KMS-11 (cell line): Measurements from ENCODE around the gene ST8SIA4.

Experiments
- H2AFZ ChIP-seq: fragments of 200-600 bp; sonication (generic); 2 replicates; pipeline ENCODE4 v1.6.1; 2016; ENCODE audit warnings: antibody characterized with exemption, mixed run types, low read depth
- H3K27ac ChIP-seq: fragments of 200-600 bp; sonication (generic); 2 replicates; pipeline ENCODE4 v1.6.1; 2016; ENCODE audit warnings: mild to moderate bottlenecking, mixed run types
- H3K27me3 ChIP-seq: fragments of 200-600 bp; sonication (generic); 2 replicates; pipeline ENCODE4 v1.6.1; 2017; ENCODE audit warnings: mild to moderate bottlenecking, low read depth, mixed run types, moderate library complexity; ENCODE audit not compliant: insufficient read depth
- H3K36me3 ChIP-seq: fragments of 200-600 bp; sonication (generic); 2 replicates; pipeline ENCODE4 v1.6.1; 2017; ENCODE audit warnings: mild to moderate bottlenecking, mixed run types; ENCODE audit not compliant: insufficient read depth
- H3K4me1 ChIP-seq: fragments of 200-600 bp; sonication (generic); 2 replicates; pipeline ENCODE4 v1.6.1; 2016; ENCODE audit warnings: mild to moderate bottlenecking, low read depth, mixed run types; ENCODE audit not compliant: poor library complexity, severe bottlenecking
- H3K4me2 ChIP-seq: fragments of 200-600 bp; sonication (generic); 2 replicates; pipeline ENCODE4 v1.7.0; 2016; ENCODE audit warnings: mild to moderate bottlenecking, mixed run types
- H3K4me3 ChIP-seq: fragments of 200-600 bp; sonication (generic); IDR thresholded peaks from 2 replicates; pipeline ENCODE4 v1.6.1; 2017; ENCODE audit warnings: low read depth, low read length, mixed read lengths; ENCODE audit not compliant: insufficient read depth
- H3K79me2 ChIP-seq: fragments of 200-600 bp; sonication (generic); 2 replicates; pipeline ENCODE4 v1.6.1; 2016; ENCODE audit warnings: low read depth, mixed run types; ENCODE audit not compliant: insufficient read depth
- H3K9ac ChIP-seq: fragments of 200-600 bp; sonication (generic); 2 replicates; pipeline ENCODE4 v1.6.1; 2016; ENCODE audit warnings: mild to moderate bottlenecking, mixed run types
- H4K20me1 ChIP-seq: fragments of 200-600 bp; sonication (generic); 2 replicates; pipeline ENCODE4 v1.6.1; 2016; ENCODE audit warnings: mild to moderate bottlenecking, mixed run types; ENCODE audit not compliant: insufficient read depth
- CTCF ChIP-seq: fragments of 200-600 bp; sonication (generic); conservative IDR thresholded peaks from 2 replicates; pipeline ENCODE4 v1.6.1; 2017; ENCODE audit warnings: low read depth, mild to moderate bottlenecking, antibody characterized with exemption, low read length, moderate library complexity, mixed read lengths

The ST8SIA4 gene

GRCh38 chr5:100800562-100800961 is 102.5 kb downstream of the ST8SIA4 start:
- no peaks in the 10 kb centered on the region for H3K27me3 ChIP-seq
- TF ChIP-seq CTCF: no peak
- no peaks in the 10 kb centered on the region for H4K20me1 ChIP-seq
- H3K4me3 ChIP-seq: no peak overlapping the region
- H3K4me1 ChIP-seq: no peaks in the 10 kb centered on the region
- no peak overlapping the region for H2AFZ ChIP-seq
- no peak overlapping the region for H3K9ac ChIP-seq
- no peaks in the 10 kb centered on the region for H3K79me2 ChIP-seq
- no peak overlapping the region for H3K27ac ChIP-seq
- no peaks in the 10 kb centered on the region for H3K36me3 ChIP-seq
- H3K4me2 ChIP-seq: no peak overlapping the region

GRCh38 chr5:100799166-100799565 is 103.9 kb downstream of the ST8SIA4 start:
- H3K4me1 ChIP-seq: peaks cover 5% of the 10 kb centered on the region
- no peak overlapping the region for H3K9ac ChIP-seq
- H3K4me3 ChIP-seq: no peak overlapping the region
- H4K20me1 ChIP-seq: no peaks in the 10 kb centered on the region
- no peak overlapping the region for H3K27ac ChIP-seq
- H3K4me2 ChIP-seq: no peak overlapping the region
- H3K27me3 ChIP-seq: no peaks in the 10 kb centered on the region
- H3K79me2 ChIP-seq: no peaks in the 10 kb centered on the region
- no peak for TF ChIP-seq CTCF
- no peaks in the 10 kb centered on the region for H3K36me3 ChIP-seq
- no peak overlapping the region for H2AFZ ChIP-seq

GRCh38 chr5:100797861-100798260 is 105.2 kb downstream of the ST8SIA4 start:
- no peak overlapping the region for H3K4me3 ChIP-seq
- no peak overlapping the region for H2AFZ ChIP-seq
- H3K27me3 ChIP-seq: no peaks in the 10 kb centered on the region
- no peak overlapping the region for H3K27ac ChIP-seq
- no peaks in the 10 kb centered on the region for H3K79me2 ChIP-seq
- no peak for TF ChIP-seq CTCF
- H4K20me1 ChIP-seq: no peaks in the 10 kb centered on the region
- H3K36me3 ChIP-seq: no peaks in the 10 kb centered on the region
- H3K9ac ChIP-seq: no peak overlapping the region
- H3K4me2 ChIP-seq: no peak overlapping the region
- peaks cover 5% of the 10 kb centered on the region for H3K4me1 ChIP-seq

- H3K9ac ChIP-seq: no peak overlapping the region
- H3K4me2 ChIP-seq: no peak overlapping the region
- H3K4me3 ChIP-seq: no peak overlapping the region
- H3K27me3 ChIP-seq: no peaks in the 10 kb centered on the region
- no peaks in the 10 kb centered on the region for H3K36me3 ChIP-seq
- H3K27ac ChIP-seq: no peak overlapping the region
- H3K79me2 ChIP-seq: no peaks in the 10 kb centered on the region
- no peak for TF ChIP-seq CTCF
- no peaks in the 10 kb centered on the region for H4K20me1 ChIP-seq
- H3K4me1 ChIP-seq: peaks cover 6% of the 10 kb centered on the region
- H2AFZ ChIP-seq: no peak overlapping the region
Measured at GRCh38 chr5:100796851-100797250, 106.2 kb downstream of the ST8SIA4 start.

GRCh38 chr5:100794844-100795243 is 108.2 kb downstream of the ST8SIA4 start:
- no peak for TF ChIP-seq CTCF

More at GRCh38 chr5:100794844-100795243, 108.2 kb downstream of the ST8SIA4 start:
- no peak overlapping the region for H3K4me3 ChIP-seq
- H2AFZ ChIP-seq: no peak overlapping the region
- H3K27me3 ChIP-seq: no peaks in the 10 kb centered on the region
- H3K9ac ChIP-seq: no peak overlapping the region
- H4K20me1 ChIP-seq: no peaks in the 10 kb centered on the region
- no peak overlapping the region for H3K4me2 ChIP-seq
- peaks cover 25% of the 10 kb centered on the region for H3K4me1 ChIP-seq
- no peaks in the 10 kb centered on the region for H3K79me2 ChIP-seq
- no peak overlapping the region for H3K27ac ChIP-seq
- H3K36me3 ChIP-seq: no peaks in the 10 kb centered on the region
